Breast epithelium (tissue), 4 donors: Measurements from ENCODE around the gene NTRK2. TPM values are rescaled to one million over a fixed set of nuclear protein-coding genes. Genes with fewer than 3 reads are reported as not detected.
A peak's percentile ranks its signal among the peaks of the same experiment; 100 is the strongest.

Experiments
- DNase-seq, 2 donors: peaks; one replicate each; pipeline ENCODE4 v3.0.0-alpha.2; 2019; ENCODE audit warnings: low spot score in 2 of 2
- H3K27ac ChIP-seq, 2 donors: fragments of 200-600 bp; sonication (generic) in 1 of 2; one replicate each; pipeline ENCODE4 v1.5.1; 2016 to 2019; ENCODE audit warnings: mild to moderate bottlenecking in 1 of 2
- H3K27me3 ChIP-seq, 2 donors: fragments of 200-600 bp; sonication (generic) in 1 of 2; one replicate each; pipeline versions ENCODE4 v1.5.1 to v1.6.0; 2017 to 2019; ENCODE audit warnings: control low read depth in 1 of 2, mild to moderate bottlenecking in 1 of 2
- H3K36me3 ChIP-seq: fragments of 200-600 bp; one replicate; pipeline ENCODE4 v1.5.1; 2019
- H3K4me1 ChIP-seq, 2 donors: fragments of 200-600 bp; sonication (generic); one replicate each; pipeline ENCODE4 v1.5.1; 2016 to 2019; ENCODE audit warnings: control low read depth in 1 of 2
- H3K4me3 ChIP-seq, 3 donors: fragments of 200-600 bp; sonication (generic); 1 replicate in 2 of 3; 2 replicates in 1 of 3; pipeline ENCODE4 v1.5.1; 2016 to 2019; ENCODE audit warnings: mild to moderate bottlenecking in 3 of 3, moderate library complexity in 2 of 3
- H3K9me3 ChIP-seq, 2 donors: fragments of 200-600 bp; sonication (generic) in 1 of 2; one replicate each; pipeline ENCODE4 v1.5.1; 2016 to 2019; ENCODE audit warnings: control low read depth in 1 of 2
- CTCF ChIP-seq, 3 donors: fragments of 450-650 bp; IDR thresholded peaks; one replicate each; pipeline ENCODE4 v1.5.1; 2016 to 2017; ENCODE audit warnings: antibody characterized with exemption in 3 of 3, mild to moderate bottlenecking in 3 of 3, moderate library complexity in 3 of 3
- POLR2A ChIP-seq: fragments of 450-650 bp; IDR thresholded peaks from one replicate; pipeline ENCODE4 v1.6.1; 2016; ENCODE audit warnings: antibody characterized with exemption, mild to moderate bottlenecking, moderate library complexity
- POLR2AphosphoS5 ChIP-seq, 3 donors: sonication (generic); formaldehyde crosslinking; IDR thresholded peaks; one replicate each; pipeline ENCODE4 v1.6.1; 2017; ENCODE audit warnings: antibody characterized with exemption in 3 of 3
- intact Hi-C: fragments of 100-400 bp; cut with DNase I; formaldehyde crosslinking; loops from one replicate; pipeline ENCODE4 v1.15.1; 2023; ENCODE audit warnings: low total_unique reads
- total RNA-seq, 3 donors: library from RNA; depleted of rRNA; stranded (reverse); fragments of >200 nt; gene quantifications; one replicate each; pipeline ENCODE4 v1.1.0, GENCODE V29; 2016

Gene NTRK2
- total RNA-seq, 3 donors from 2014 or later, result 25.9 to 134 (median 112) TPM

- Histone ChIP-seq H3K27me3 (no peaks in the 10 kb centered on the region), H3K9me3 (no peaks in the 10 kb centered on the region), H3K27ac (peak overlapping the region in 1 of 2 donors; percentile 3), H3K4me3 (no peak overlapping the region), H3K4me1 (no peaks in the 10 kb centered on the region), H3K36me3 (no peaks in the 10 kb centered on the region)
- intact Hi-C loops, result no loop called here
- TF ChIP-seq POLR2A (no peak), POLR2AphosphoS5 (IDR thresholded peaks at IDR 0.05) (no peak), CTCF (IDR thresholded peaks at IDR 0.05) (no peak)
- DNase-seq, result no peak
Observed at GRCh38 chr9:85036496-85036895, 367.0 kb downstream of the NTRK2 start.

- intact Hi-C loops, result no loop called here
Observed at GRCh38 chr9:85038061-85038460, 368.5 kb downstream of the NTRK2 start.

GRCh38 chr9:85038824-85039608, 369.5 kb downstream of the NTRK2 start:
- intact Hi-C loops, result no loop called here
- TF ChIP-seq POLR2AphosphoS5 (IDR thresholded peaks at IDR 0.05), result no peak
- no peak for TF ChIP-seq CTCF (IDR thresholded peaks at IDR 0.05)
- TF ChIP-seq POLR2A, result no peak
- Histone ChIP-seq H3K27me3 (no peaks in the 10 kb centered on the region), H3K9me3 (no peaks in the 10 kb centered on the region), H3K4me3 (no peak overlapping the region), H3K36me3 (no peaks in the 10 kb centered on the region), H3K27ac (peak overlapping the region; percentile 33 to 43), H3K4me1 (no peaks in the 10 kb centered on the region)
- DNase-seq, result no peak

More at GRCh38 chr9:85038061-85038460, 368.5 kb downstream of the NTRK2 start:
- H3K9me3 ChIP-seq, result no peaks in the 10 kb centered on the region
- DNase-seq, result peak in 1 of 2 donors; percentile 64
- no peaks in the 10 kb centered on the region for H3K4me1 ChIP-seq
- H3K4me3 ChIP-seq, result no peak overlapping the region
- H3K27ac ChIP-seq, result peak overlapping the region; percentile 27 to 55
- no peaks in the 10 kb centered on the region for H3K27me3 ChIP-seq
- H3K36me3 ChIP-seq, result no peaks in the 10 kb centered on the region
- TF ChIP-seq POLR2AphosphoS5 (IDR thresholded peaks at IDR 0.05), result no peak
- TF ChIP-seq CTCF (IDR thresholded peaks at IDR 0.05), result no peak
- TF ChIP-seq POLR2A, result no peak

- Histone ChIP-seq H3K9me3 (no peaks in the 10 kb centered on the region), H3K27me3 (no peaks in the 10 kb centered on the region), H3K4me1 (no peaks in the 10 kb centered on the region), H3K36me3 (no peaks in the 10 kb centered on the region), H3K27ac (no peak overlapping the region), H3K4me3 (no peak overlapping the region)
- TF ChIP-seq POLR2AphosphoS5 (IDR thresholded peaks at IDR 0.05) (no peak), POLR2A (no peak), CTCF (IDR thresholded peaks at IDR 0.05) (no peak)
- intact Hi-C loops, result no loop called here
- DNase-seq, result no peak
Observed at GRCh38 chr9:85040146-85040545, 370.6 kb downstream of the NTRK2 start.

- intact Hi-C loops, result no loop called here
- Histone ChIP-seq H3K4me1 (no peaks in the 10 kb centered on the region), H3K27ac (no peak overlapping the region), H3K4me3 (no peak overlapping the region), H3K27me3 (no peaks in the 10 kb centered on the region), H3K9me3 (no peaks in the 10 kb centered on the region), H3K36me3 (no peaks in the 10 kb centered on the region)
- no peak for DNase-seq
- TF ChIP-seq POLR2AphosphoS5 (IDR thresholded peaks at IDR 0.05) (no peak), POLR2A (no peak), CTCF (IDR thresholded peaks at IDR 0.05) (no peak)
Observed at GRCh38 chr9:85040821-85041465, 371.4 kb downstream of the NTRK2 start.
